Measurements from ENCODE around the gene CHD9NB. TPM values are rescaled to one million over a fixed set of nuclear protein-coding genes. Genes with fewer than 3 reads are reported as not detected.

CHD9NB gene
- total RNA-seq, 1 donor from 2014 or later = 0.77 TPM

DNA sequence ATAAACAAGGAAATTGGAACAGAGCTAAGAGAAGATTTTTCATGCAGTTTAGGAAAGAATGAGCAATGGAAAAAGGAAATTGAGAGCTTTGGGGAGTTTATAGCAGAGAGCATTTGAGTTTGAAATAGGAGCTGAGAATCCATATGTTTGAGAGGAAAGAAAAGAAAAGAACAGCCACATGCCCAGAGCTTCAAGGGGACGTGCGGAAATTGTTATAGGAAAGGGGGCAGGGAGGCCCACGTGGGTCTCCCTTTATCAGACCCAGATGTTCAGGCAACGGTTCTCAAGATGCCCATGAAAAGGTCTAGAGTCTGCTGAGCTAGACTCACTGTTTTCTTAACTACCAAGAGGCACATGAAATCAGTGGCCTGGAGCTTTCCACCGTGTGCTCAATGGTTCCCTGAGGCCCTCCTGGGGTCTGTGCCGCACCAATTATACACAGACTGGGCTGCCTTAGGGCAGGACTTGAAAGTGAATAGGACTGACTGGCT lies 33.3 kb upstream of the CHD9NB start:
- peaks cover 88% of the 10 kb centered on the region for H3K4me1 ChIP-seq

DNA sequence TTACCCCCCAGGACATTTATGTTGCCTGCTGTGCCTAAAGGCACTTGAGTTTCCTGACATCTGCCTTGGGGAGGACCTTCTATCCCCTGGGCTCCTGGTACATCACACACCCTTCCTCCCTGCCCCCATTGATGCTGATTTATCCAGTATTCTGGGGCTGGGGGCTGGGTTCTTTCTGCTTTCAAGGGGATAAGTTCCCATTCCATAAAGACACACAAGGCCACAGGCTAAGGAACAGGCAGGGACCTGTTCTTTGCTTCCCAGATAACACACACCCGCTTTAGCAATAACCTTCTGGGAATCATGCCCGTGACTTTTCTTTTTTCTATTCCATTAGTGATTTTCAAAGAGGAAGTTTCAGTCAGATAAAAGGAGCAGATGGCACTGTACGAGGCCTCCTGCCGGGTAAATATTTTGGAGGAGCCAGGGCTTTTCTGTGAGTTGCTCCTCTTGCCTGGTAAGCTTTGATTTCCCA lies 32.7 kb upstream of the CHD9NB start:
- Histone ChIP-seq H3K36me3 (no peaks in the 10 kb centered on the region), H3K9me3 (replicated peaks) (no peaks in the 10 kb centered on the region), H3K4me3 (no peak overlapping the region), H3K27ac (replicated peaks) (peak overlapping the region; percentile 94), H3K4me1 (peaks cover 91% of the 10 kb centered on the region), H3K27me3 (ENCODE audit: low read depth) (no peaks in the 10 kb centered on the region)
- TF ChIP-seq, protein P1, sequence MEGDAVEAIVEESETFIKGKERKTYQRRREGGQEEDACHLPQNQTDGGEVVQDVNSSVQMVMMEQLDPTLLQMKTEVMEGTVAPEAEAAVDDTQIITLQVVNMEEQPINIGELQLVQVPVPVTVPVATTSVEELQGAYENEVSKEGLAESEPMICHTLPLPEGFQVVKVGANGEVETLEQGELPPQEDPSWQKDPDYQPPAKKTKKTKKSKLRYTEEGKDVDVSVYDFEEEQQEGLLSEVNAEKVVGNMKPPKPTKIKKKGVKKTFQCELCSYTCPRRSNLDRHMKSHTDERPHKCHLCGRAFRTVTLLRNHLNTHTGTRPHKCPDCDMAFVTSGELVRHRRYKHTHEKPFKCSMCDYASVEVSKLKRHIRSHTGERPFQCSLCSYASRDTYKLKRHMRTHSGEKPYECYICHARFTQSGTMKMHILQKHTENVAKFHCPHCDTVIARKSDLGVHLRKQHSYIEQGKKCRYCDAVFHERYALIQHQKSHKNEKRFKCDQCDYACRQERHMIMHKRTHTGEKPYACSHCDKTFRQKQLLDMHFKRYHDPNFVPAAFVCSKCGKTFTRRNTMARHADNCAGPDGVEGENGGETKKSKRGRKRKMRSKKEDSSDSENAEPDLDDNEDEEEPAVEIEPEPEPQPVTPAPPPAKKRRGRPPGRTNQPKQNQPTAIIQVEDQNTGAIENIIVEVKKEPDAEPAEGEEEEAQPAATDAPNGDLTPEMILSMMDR (IDR thresholded peaks at IDR 0.05; ENCODE audit: borderline replicate concordance) = no peak
- intact Hi-C loops (cut with micrococcal nuclease) = no loop called here
- no peak for DNase-seq

More for the DNA sequence above, 33.3 kb upstream of the CHD9NB start:
- Histone ChIP-seq H3K27ac (replicated peaks) (peak overlapping the region; percentile 94), H3K4me3 (no peak overlapping the region), H3K27me3 (ENCODE audit: low read depth) (no peaks in the 10 kb centered on the region), H3K36me3 (no peaks in the 10 kb centered on the region), H3K9me3 (replicated peaks) (no peaks in the 10 kb centered on the region)
- intact Hi-C loops (cut with micrococcal nuclease) = no loop called here
- TF ChIP-seq, protein P1 (IDR thresholded peaks at IDR 0.05; ENCODE audit: borderline replicate concordance) = no peak
- DNase-seq = no peak

DNA sequence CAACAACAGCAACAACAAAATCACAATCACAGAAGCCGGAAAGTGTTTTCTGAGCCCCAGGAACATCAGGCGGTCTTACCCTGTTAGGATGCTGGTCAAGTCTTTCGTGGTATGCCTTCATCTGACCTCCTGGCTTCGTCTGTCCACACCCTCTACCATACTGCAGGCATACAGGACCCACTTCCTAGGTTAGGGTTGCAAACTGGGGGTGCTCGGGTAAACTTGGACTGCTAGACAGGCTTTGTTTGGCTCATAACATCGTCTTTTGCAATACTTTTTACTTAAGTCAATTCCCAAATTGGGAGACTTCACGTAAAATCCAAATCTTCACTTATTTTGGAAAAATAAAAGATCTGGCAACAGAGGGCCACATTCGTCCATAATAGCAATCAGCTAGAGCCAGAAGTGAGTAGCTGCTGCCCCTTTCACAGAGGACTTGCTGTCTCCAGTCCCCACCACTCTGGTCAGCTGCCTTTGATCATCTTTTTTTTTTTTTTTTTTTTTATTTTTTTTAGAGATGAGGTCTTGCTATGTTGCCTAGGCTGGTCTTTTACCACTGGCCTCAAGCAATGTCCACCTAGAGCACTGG lies 32.1 kb upstream of the CHD9NB start:
- Histone ChIP-seq H3K27ac (replicated peaks) (peak overlapping the region; percentile 94), H3K27me3 (ENCODE audit: low read depth) (no peaks in the 10 kb centered on the region), H3K9me3 (replicated peaks) (no peaks in the 10 kb centered on the region), H3K36me3 (no peaks in the 10 kb centered on the region), H3K4me3 (no peak overlapping the region), H3K4me1 (peaks cover 91% of the 10 kb centered on the region)
- no peak for DNase-seq
- intact Hi-C loops (cut with micrococcal nuclease) = no loop called here
- TF ChIP-seq, protein P1 (IDR thresholded peaks at IDR 0.05; ENCODE audit: borderline replicate concordance) = no peak

DNA sequence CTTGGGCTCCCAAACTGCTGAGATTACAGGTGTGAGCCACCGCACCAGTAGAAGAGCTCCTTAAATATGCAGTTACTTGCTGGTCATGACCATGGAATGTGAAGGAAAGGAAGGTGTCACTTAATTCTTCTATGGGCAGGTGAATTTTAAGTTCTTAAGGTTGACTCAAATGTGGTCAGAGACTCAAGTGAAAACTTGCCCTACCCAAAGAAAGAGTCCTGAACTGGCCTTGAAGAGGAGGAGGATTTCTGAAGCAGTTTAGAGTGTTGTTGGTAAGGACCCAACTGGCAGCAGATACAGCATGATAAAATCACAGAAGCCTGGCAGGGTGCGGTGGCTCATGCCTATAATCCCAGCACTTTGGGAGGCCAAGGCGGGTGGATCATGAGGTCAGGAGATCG lies 31.4 kb upstream of the CHD9NB start:
- Histone ChIP-seq H3K4me1 (peaks cover 91% of the 10 kb centered on the region), H3K27ac (replicated peaks) (peak overlapping the region; percentile 94), H3K36me3 (no peaks in the 10 kb centered on the region), H3K9me3 (replicated peaks) (no peaks in the 10 kb centered on the region), H3K4me3 (no peak overlapping the region), H3K27me3 (ENCODE audit: low read depth) (no peaks in the 10 kb centered on the region)
- no peak for DNase-seq
- TF ChIP-seq, protein P1 (IDR thresholded peaks at IDR 0.05; ENCODE audit: borderline replicate concordance) = no peak
- intact Hi-C loops (cut with micrococcal nuclease) = no loop called here

DNA sequence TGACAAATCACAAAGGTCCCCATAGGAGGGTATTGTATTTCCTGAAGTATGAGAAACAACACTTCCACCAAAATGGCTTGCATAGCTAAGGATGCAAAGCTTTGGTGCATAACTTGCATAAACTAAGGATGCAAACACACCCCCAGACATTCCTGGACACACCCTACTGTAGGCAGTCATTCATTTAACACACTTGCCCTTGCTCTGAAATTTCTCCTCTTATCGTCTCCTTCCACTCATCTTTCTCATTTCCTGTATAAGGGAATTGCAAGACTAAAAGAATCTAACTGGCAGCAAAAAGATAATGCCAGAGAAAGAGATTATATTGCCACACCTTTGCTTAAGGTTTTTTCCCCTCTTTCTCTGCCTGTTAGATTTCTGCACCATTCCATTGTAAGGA lies 30.4 kb upstream of the CHD9NB start:
- H3K27ac ChIP-seq (replicated peaks) = peak overlapping the region; percentile 94

More for the DNA sequence above, 30.4 kb upstream of the CHD9NB start:
- no peak overlapping the region for H3K4me3 ChIP-seq
- H3K36me3 ChIP-seq = no peaks in the 10 kb centered on the region
- TF ChIP-seq, protein P1 (IDR thresholded peaks at IDR 0.05; ENCODE audit: borderline replicate concordance) = no peak
- no peak for DNase-seq
- H3K27me3 ChIP-seq (ENCODE audit: low read depth) = no peaks in the 10 kb centered on the region
- H3K9me3 ChIP-seq (replicated peaks) = no peaks in the 10 kb centered on the region
- peaks cover 98% of the 10 kb centered on the region for H3K4me1 ChIP-seq
- intact Hi-C loops (cut with micrococcal nuclease) = no loop called here

All from left ventricle myocardium inferior (tissue), 1 donor.